Measurements from ENCODE around the gene EXD1.

GRCh38 chr15:41218851-41219250 lies 11.7 kb downstream of the EXD1 start:
- TF ChIP-seq, protein P1, sequence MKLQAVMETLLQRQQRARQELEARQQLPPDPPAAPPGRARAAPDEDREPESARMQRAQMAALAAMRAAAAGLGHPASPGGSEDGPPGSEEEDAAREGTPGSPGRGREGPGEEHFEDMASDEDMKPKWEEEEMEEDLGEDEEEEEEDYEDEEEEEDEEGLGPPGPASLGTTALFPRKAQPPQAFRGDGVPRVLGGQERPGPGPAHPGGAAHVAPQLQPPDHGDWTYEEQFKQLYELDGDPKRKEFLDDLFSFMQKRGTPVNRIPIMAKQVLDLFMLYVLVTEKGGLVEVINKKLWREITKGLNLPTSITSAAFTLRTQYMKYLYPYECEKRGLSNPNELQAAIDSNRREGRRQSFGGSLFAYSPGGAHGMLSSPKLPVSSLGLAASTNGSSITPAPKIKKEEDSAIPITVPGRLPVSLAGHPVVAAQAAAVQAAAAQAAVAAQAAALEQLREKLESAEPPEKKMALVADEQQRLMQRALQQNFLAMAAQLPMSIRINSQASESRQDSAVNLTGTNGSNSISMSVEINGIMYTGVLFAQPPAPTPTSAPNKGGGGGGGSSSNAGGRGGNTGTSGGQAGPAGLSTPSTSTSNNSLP (IDR thresholded peaks at IDR 0.05; ENCODE audit: borderline replicate concordance, low read depth, low read length): no peak
- no peak for TF ChIP-seq FIP1L1 (IDR thresholded peaks at IDR 0.05; ENCODE audit: low read depth, low read length, poor library complexity, severe bottlenecking)
- TF ChIP-seq TCF7L2 (IDR thresholded peaks at IDR 0.05; ENCODE audit: low read depth, low read length): no peak
- no peak for TF ChIP-seq ZKSCAN8 (CRISPR knock-in tag; IDR thresholded peaks at IDR 0.05)
- TF ChIP-seq, protein P2, sequence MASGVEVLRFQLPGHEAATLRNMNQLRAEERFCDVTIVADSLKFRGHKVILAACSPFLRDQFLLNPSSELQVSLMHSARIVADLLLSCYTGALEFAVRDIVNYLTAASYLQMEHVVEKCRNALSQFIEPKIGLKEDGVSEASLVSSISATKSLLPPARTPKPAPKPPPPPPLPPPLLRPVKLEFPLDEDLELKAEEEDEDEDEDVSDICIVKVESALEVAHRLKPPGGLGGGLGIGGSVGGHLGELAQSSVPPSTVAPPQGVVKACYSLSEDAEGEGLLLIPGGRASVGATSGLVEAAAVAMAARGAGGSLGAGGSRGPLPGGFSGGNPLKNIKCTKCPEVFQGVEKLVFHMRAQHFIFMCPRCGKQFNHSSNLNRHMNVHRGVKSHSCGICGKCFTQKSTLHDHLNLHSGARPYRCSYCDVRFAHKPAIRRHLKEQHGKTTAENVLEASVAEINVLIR (CRISPR knock-in tag; IDR thresholded peaks at IDR 0.05): no peak
- no peak for TF ChIP-seq ETS1 (conservative IDR thresholded peaks at IDR 0.05; ENCODE audit: control insufficient read depth, low read depth, low read length)
- no peak for TF ChIP-seq ZNF76 (CRISPR knock-in tag; IDR thresholded peaks at IDR 0.05; ENCODE audit: borderline replicate concordance)
- TF ChIP-seq ZKSCAN1 (IDR thresholded peaks at IDR 0.05; ENCODE audit: low read depth, low read length): no peak
- TF ChIP-seq, protein P3, sequence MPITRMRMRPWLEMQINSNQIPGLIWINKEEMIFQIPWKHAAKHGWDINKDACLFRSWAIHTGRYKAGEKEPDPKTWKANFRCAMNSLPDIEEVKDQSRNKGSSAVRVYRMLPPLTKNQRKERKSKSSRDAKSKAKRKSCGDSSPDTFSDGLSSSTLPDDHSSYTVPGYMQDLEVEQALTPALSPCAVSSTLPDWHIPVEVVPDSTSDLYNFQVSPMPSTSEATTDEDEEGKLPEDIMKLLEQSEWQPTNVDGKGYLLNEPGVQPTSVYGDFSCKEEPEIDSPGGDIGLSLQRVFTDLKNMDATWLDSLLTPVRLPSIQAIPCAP (CRISPR knock-in tag; IDR thresholded peaks at IDR 0.05; ENCODE audit: borderline replicate concordance): no peak
- no peak for TF ChIP-seq TFAP4 (CRISPR knock-in tag; IDR thresholded peaks at IDR 0.05; ENCODE audit: borderline replicate concordance)
- TF ChIP-seq SAP30 (IDR thresholded peaks at IDR 0.05; ENCODE audit: borderline replicate concordance, insufficient read depth, low read depth, low read length, poor library complexity, severe bottlenecking): no peak

Measured in K562 (cell line).